MM.1S (cell line): ENCODE measurements around the gene DNER.

Experiments used
- DNase-seq: peaks from one replicate; pipeline ENCODE4 v3.0.0-alpha.2; 2015
- H2AFZ ChIP-seq: fragments of 300-600 bp; sonication (generic); 2 replicates; pipeline ENCODE4 v1.6.0; 2016; ENCODE audit warnings: antibody characterized with exemption, low read length
- H3F3A ChIP-seq: fragments of 300-600 bp; sonication (generic); 2 replicates; pipeline ENCODE4 v1.6.1; 2016; ENCODE audit warnings: mild to moderate bottlenecking, antibody characterized with exemption, low read length, moderate library complexity, mixed read lengths; ENCODE audit not compliant: insufficient read depth
- H3K27ac ChIP-seq: fragments of 300-600 bp; sonication (generic); 2 replicates; pipeline ENCODE4 v1.5.1; 2016; ENCODE audit warnings: mild to moderate bottlenecking, low read length
- H3K27me3 ChIP-seq: fragments of 300-600 bp; sonication (generic); replicated peaks from 2 replicates; pipeline ENCODE4 v1.6.0; 2016; ENCODE audit warnings: low read length; ENCODE audit not compliant: insufficient read depth
- H3K36me3 ChIP-seq: fragments of 300-600 bp; sonication (generic); replicated peaks from 2 replicates; pipeline ENCODE4 v1.6.1; 2016; ENCODE audit warnings: mild to moderate bottlenecking, low read length, mixed read lengths; ENCODE audit not compliant: insufficient read depth
- H3K4me1 ChIP-seq: fragments of 300-600 bp; sonication (generic); 2 replicates; pipeline ENCODE4 v1.6.1; 2016; ENCODE audit warnings: low read length, mixed read lengths
- H3K4me2 ChIP-seq: fragments of 300-600 bp; sonication (generic); 2 replicates; pipeline ENCODE4 v1.6.0; 2016; ENCODE audit warnings: low read depth, low read length
- H3K4me3 ChIP-seq: fragments of 300-600 bp; sonication (generic); 2 replicates; pipeline ENCODE4 v1.5.1; 2016; ENCODE audit warnings: low read length, mixed read lengths
- H3K79me2 ChIP-seq: fragments of 300-600 bp; sonication (generic); 2 replicates; pipeline ENCODE4 v1.6.1; 2016; ENCODE audit warnings: mixed run types, low read length, mixed read lengths
- H3K9ac ChIP-seq: fragments of 300-600 bp; sonication (generic); 2 replicates; pipeline ENCODE4 v1.6.1; 2016; ENCODE audit warnings: low read length, mixed read lengths
- H3K9me2 ChIP-seq: fragments of 300-600 bp; sonication (generic); replicated peaks from 2 replicates; pipeline ENCODE4 v1.6.1; 2016; ENCODE audit warnings: mild to moderate bottlenecking, low read length, mixed read lengths; ENCODE audit not compliant: insufficient read depth
- H3K9me3 ChIP-seq: fragments of 300-600 bp; sonication (generic); replicated peaks from 2 replicates; pipeline ENCODE4 v1.6.1; 2016; ENCODE audit warnings: mild to moderate bottlenecking, low read length, mixed read lengths; ENCODE audit not compliant: insufficient read depth
- H4K20me1 ChIP-seq: fragments of 300-600 bp; sonication (generic); 2 replicates; pipeline ENCODE4 v1.6.1; 2016; ENCODE audit warnings: mild to moderate bottlenecking, low read length, moderate library complexity, mixed read lengths; ENCODE audit not compliant: insufficient read depth
- EZH2 ChIP-seq: fragments of 300-600 bp; sonication (generic); optimal IDR thresholded peaks from 2 replicates; pipeline ENCODE3; 2017; ENCODE audit warnings: low read depth, mild to moderate bottlenecking, antibody characterized with exemption, low read length, mixed read lengths
- EZH2phosphoT487 ChIP-seq: fragments of 300-600 bp; sonication (generic); IDR thresholded peaks from 2 replicates; pipeline ENCODE4 v1.6.1; 2018; ENCODE audit warnings: antibody characterized with exemption, low read length
- TF ChIP-seq, protein P1 (sequence below): fragments of 300-600 bp; sonication (generic); IDR thresholded peaks from 2 replicates; pipeline ENCODE4 v1.5.1; 2016; ENCODE audit warnings: antibody characterized with exemption, low read length, mixed read lengths

Gene DNER

DNA sequence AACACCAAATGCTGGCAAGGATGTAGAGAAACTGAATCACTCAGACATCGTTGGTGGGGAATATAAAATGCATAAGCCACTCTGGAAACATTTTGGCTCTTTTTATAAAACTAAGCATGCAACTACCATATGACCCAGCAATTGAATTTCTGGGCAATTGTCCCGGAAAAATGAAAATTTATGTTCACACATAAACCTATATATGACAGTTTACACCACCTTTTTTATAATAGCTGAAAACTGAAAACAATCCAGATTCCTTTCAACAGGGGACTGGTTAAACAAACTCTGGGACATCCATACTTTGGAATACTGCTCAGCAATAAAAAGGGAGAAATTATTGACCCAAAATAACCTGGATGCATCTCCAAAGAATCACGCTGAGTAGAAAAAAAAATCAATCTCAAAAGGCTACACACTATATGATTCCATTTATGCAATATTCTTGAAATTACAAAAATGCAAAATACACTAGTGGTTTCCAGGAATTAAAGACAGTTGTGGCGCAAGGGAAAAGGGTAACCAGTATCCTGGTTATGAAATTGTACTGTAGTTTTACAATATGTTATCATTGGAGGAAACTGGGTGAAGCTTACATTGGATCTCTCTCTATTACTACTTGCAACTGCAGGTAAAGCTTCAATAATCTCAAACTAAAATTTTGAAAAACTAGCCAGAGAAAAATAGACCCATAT, 313.0 kb downstream of the DNER start:
- H4K20me1 ChIP-seq = no peaks in the 10 kb centered on the region
- H3K9me3 ChIP-seq = no peaks in the 10 kb centered on the region
- H3K79me2 ChIP-seq = no peaks in the 10 kb centered on the region
- no peaks in the 10 kb centered on the region for H3K4me1 ChIP-seq
- H3K36me3 ChIP-seq = no peaks in the 10 kb centered on the region
- no peaks in the 10 kb centered on the region for H3K27me3 ChIP-seq
- H2AFZ ChIP-seq = no peak overlapping the region
- no peak overlapping the region for H3K4me2 ChIP-seq
- no peaks in the 10 kb centered on the region for H3K9me2 ChIP-seq
- H3K9ac ChIP-seq = no peak overlapping the region
- DNase-seq = no peak
- H3K27ac ChIP-seq = no peak overlapping the region
- no peak overlapping the region for H3K4me3 ChIP-seq
- no peaks in the 10 kb centered on the region for H3F3A ChIP-seq
- TF ChIP-seq EZH2 (no peak), EZH2phosphoT487 (no peak)
- TF ChIP-seq, protein P1, sequence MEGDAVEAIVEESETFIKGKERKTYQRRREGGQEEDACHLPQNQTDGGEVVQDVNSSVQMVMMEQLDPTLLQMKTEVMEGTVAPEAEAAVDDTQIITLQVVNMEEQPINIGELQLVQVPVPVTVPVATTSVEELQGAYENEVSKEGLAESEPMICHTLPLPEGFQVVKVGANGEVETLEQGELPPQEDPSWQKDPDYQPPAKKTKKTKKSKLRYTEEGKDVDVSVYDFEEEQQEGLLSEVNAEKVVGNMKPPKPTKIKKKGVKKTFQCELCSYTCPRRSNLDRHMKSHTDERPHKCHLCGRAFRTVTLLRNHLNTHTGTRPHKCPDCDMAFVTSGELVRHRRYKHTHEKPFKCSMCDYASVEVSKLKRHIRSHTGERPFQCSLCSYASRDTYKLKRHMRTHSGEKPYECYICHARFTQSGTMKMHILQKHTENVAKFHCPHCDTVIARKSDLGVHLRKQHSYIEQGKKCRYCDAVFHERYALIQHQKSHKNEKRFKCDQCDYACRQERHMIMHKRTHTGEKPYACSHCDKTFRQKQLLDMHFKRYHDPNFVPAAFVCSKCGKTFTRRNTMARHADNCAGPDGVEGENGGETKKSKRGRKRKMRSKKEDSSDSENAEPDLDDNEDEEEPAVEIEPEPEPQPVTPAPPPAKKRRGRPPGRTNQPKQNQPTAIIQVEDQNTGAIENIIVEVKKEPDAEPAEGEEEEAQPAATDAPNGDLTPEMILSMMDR = no peak

DNA sequence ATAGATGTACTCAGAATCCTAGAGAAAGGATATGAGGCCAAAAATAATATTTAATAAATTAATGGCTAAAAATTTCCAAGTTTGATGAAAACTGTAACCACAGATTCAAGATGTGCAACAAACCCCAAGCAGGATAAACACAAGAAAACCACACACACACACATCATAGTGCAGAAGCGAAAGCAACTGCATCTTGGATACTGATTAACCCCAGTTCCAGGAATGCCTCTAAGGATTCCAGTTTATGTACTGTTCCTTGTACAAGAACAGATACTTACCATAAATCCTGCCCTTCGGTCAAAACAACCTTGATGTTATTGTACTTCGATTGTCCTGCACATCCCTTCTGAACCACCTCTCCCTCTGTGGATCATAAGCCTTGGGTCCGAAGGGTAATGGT, 320.4 kb downstream of the DNER start:
- no peaks in the 10 kb centered on the region for H3F3A ChIP-seq
- no peak overlapping the region for H3K4me2 ChIP-seq
- H2AFZ ChIP-seq = no peak overlapping the region
- H4K20me1 ChIP-seq = no peaks in the 10 kb centered on the region
- no peaks in the 10 kb centered on the region for H3K27me3 ChIP-seq
- DNase-seq = no peak
- H3K4me1 ChIP-seq = no peaks in the 10 kb centered on the region
- no peak overlapping the region for H3K4me3 ChIP-seq
- no peak overlapping the region for H3K27ac ChIP-seq
- no peaks in the 10 kb centered on the region for H3K9me2 ChIP-seq
- no peaks in the 10 kb centered on the region for H3K79me2 ChIP-seq
- no peaks in the 10 kb centered on the region for H3K9me3 ChIP-seq
- H3K36me3 ChIP-seq = no peaks in the 10 kb centered on the region
- TF ChIP-seq, protein P1 = no peak
- TF ChIP-seq EZH2 = no peak
- TF ChIP-seq EZH2phosphoT487 = no peak
- H3K9ac ChIP-seq = no peak overlapping the region

DNA sequence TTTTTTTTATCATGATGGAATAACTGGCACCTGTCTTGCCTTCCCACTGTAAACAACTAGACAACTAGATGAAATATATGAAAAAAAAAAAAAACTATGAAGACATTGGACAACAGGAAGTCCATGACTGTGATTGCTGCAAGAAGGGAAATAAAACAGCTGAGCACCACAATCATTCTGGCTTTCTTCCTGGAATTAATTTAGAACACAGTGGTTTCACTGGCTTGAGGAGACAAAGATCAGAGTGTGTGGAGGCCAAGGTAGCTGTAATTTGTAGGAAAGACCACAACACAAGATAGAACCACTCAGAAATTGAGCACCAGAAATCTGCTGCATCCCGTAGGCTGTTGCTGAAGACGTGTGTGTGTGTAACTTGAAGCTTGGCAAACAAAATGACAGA, 322.2 kb downstream of the DNER start:
- no peaks in the 10 kb centered on the region for H3K4me1 ChIP-seq
- no peaks in the 10 kb centered on the region for H3F3A ChIP-seq
- H2AFZ ChIP-seq = no peak overlapping the region
- no peak for DNase-seq
- no peak overlapping the region for H3K4me3 ChIP-seq
- H3K27ac ChIP-seq = no peak overlapping the region
- H3K9ac ChIP-seq = no peak overlapping the region
- no peaks in the 10 kb centered on the region for H3K9me2 ChIP-seq
- no peaks in the 10 kb centered on the region for H3K9me3 ChIP-seq
- TF ChIP-seq EZH2 (no peak), EZH2phosphoT487 (no peak)
- TF ChIP-seq, protein P1 = no peak
- H3K79me2 ChIP-seq = no peaks in the 10 kb centered on the region
- H3K27me3 ChIP-seq = no peaks in the 10 kb centered on the region
- no peaks in the 10 kb centered on the region for H3K36me3 ChIP-seq
- H3K4me2 ChIP-seq = no peak overlapping the region
- H4K20me1 ChIP-seq = no peaks in the 10 kb centered on the region
